Measurements from ENCODE around the gene TCHP. TPM values are rescaled to one million over a fixed set of nuclear protein-coding genes. Genes with fewer than 3 reads are reported as not detected.

Gene TCHP
- total and polyA plus RNA-seq, 2 of the 13 experiments (the other 11 are each of a cell fraction or from before 2014, with no cell fraction given): 6.7 to 12.2 TPM

- TF ChIP-seq ZXDC (CRISPR knock-in tag; IDR thresholded peaks at IDR 0.05) (no peak), XRCC5 (optimal IDR thresholded peaks at IDR 0.05; ENCODE audit: low read length) (peak; percentile 41), MBD4 (IDR thresholded peaks at IDR 0.05; ENCODE audit: borderline replicate concordance, low read length) (no peak), SOX5 (CRISPR knock-in tag; IDR thresholded peaks at IDR 0.05; ENCODE audit: borderline replicate concordance) (peak; percentile 84), ZMAT3 (CRISPR knock-in tag; conservative IDR thresholded peaks at IDR 0.05) (no peak), MAFK (conservative IDR thresholded peaks at IDR 0.05 in 1 of 2, IDR thresholded peaks at IDR 0.05 in 1 of 2; ENCODE audit: low read length in 2 of 2) (no peak), HOXA3 (CRISPR knock-in tag; IDR thresholded peaks at IDR 0.05) (peak; percentile 91), ZBTB26 (CRISPR knock-in tag; IDR thresholded peaks at IDR 0.05; ENCODE audit: borderline replicate concordance) (peak; percentile 88), NFE2 (CRISPR knock-in tag; IDR thresholded peaks at IDR 0.05) (no peak), NFATC3 (CRISPR knock-in tag; IDR thresholded peaks at IDR 0.05) (0 out of 2 replicates have a peak, but pooled peaks have one; percentile 2), CREBL2 (CRISPR knock-in tag; IDR thresholded peaks at IDR 0.05; ENCODE audit: borderline replicate concordance) (no peak), GMEB1 (CRISPR knock-in tag; IDR thresholded peaks at IDR 0.05; ENCODE audit: borderline replicate concordance) (no peak; the same call in 1 of the 2 replicates), ZNF230 (CRISPR knock-in tag; IDR thresholded peaks at IDR 0.05) (0 out of 2 replicates have a peak, but pooled peaks have one; percentile 53)
Observed at GRCh38 chr12:109863847-109864712, 36.0 kb upstream of the TCHP start (continued).

Measured in HepG2 (cell line).